H9 (cell line): Measurements from ENCODE around the gene BTBD7. TPM values are rescaled to one million over a fixed set of nuclear protein-coding genes. Genes with fewer than 3 reads are reported as not detected.

Experiments
- DNase-seq: peaks from one replicate; pipeline ENCODE4 v3.0.0-alpha.2; 2017
- H2AFZ ChIP-seq: one replicate; pipeline ENCODE4 v1.6.1; 2013; ENCODE audit warnings: mild to moderate bottlenecking, low read length, control low read depth, moderate library complexity
- H2AK5ac ChIP-seq: 2 replicates; pipeline ENCODE4 v1.6.1; 2013; ENCODE audit warnings: low read length, control low read depth, mixed read lengths; ENCODE audit not compliant: insufficient read length
- H2BK120ac ChIP-seq: one replicate; pipeline ENCODE4 v1.6.1; 2013; ENCODE audit warnings: low read depth, mild to moderate bottlenecking, low read length, control low read depth, inconsistent platforms; ENCODE audit not compliant: poor library complexity, severe bottlenecking
- H2BK12ac ChIP-seq: 2 replicates; pipeline ENCODE4 v1.6.1; 2013; ENCODE audit warnings: low read length, control low read depth, mixed read lengths, low read depth; ENCODE audit not compliant: insufficient read length
- H2BK15ac ChIP-seq: 2 replicates; pipeline ENCODE4 v1.6.1; 2013; ENCODE audit warnings: low read depth, low read length, control low read depth
- H2BK20ac ChIP-seq: one replicate; pipeline ENCODE4 v1.6.1; 2013; ENCODE audit warnings: low read depth, mild to moderate bottlenecking, low read length, control low read depth, inconsistent platforms; ENCODE audit not compliant: poor library complexity, severe bottlenecking
- H2BK5ac ChIP-seq: 2 replicates; pipeline ENCODE4 v1.6.1; 2013; ENCODE audit warnings: low read length, control low read depth, mixed read lengths; ENCODE audit not compliant: insufficient read length
- H3K14ac ChIP-seq: 2 replicates; pipeline ENCODE4 v1.6.1; 2013; ENCODE audit warnings: low read length, control low read depth; ENCODE audit not compliant: insufficient read depth
- H3K18ac ChIP-seq: 2 replicates; pipeline ENCODE4 v1.6.1; 2013; ENCODE audit warnings: low read depth, mild to moderate bottlenecking, mixed read lengths, low read length, control low read depth; ENCODE audit not compliant: insufficient read length
- H3K23ac ChIP-seq: 2 replicates; pipeline ENCODE4 v1.6.1; 2013; ENCODE audit warnings: low read length, control low read depth, mixed read lengths, low read depth; ENCODE audit not compliant: insufficient read length
- H3K23me2 ChIP-seq: 2 replicates; pipeline ENCODE4 v1.6.1; 2013; ENCODE audit warnings: low read depth, mild to moderate bottlenecking, mixed read lengths, low read length, control low read depth; ENCODE audit not compliant: insufficient read length, poor library complexity, severe bottlenecking
- H3K27ac ChIP-seq: 2 replicates; pipeline ENCODE4 v1.5.1; 2013; ENCODE audit warnings: low read length, control low read depth, mixed read lengths, low read depth; ENCODE audit not compliant: insufficient read length
- H3K27me3 ChIP-seq: 2 replicates; pipeline ENCODE4 v1.6.1; 2013; ENCODE audit warnings: low read length, control low read depth, inconsistent platforms; ENCODE audit not compliant: insufficient read depth
- H3K4ac ChIP-seq: 2 replicates; pipeline ENCODE4 v1.6.1; 2013; ENCODE audit warnings: low read depth, mild to moderate bottlenecking, control low read depth, inconsistent platforms, low read length, moderate library complexity
- H3K4me1 ChIP-seq: 2 replicates; pipeline ENCODE4 v1.6.1; 2013; ENCODE audit warnings: low read length, control low read depth, inconsistent platforms; ENCODE audit not compliant: insufficient read depth
- H3K4me2 ChIP-seq: 2 replicates; pipeline ENCODE4 v1.6.1; 2013; ENCODE audit warnings: low read length, control low read depth, mixed read lengths; ENCODE audit not compliant: insufficient read length, insufficient read depth
- H3K56ac ChIP-seq: 2 replicates; pipeline ENCODE4 v1.6.1; 2013; ENCODE audit warnings: low read depth, mild to moderate bottlenecking, mixed read lengths, low read length, control low read depth; ENCODE audit not compliant: insufficient read length
- H3K79me1 ChIP-seq: 2 replicates; pipeline ENCODE4 v1.6.1; 2013; ENCODE audit warnings: low read depth, mild to moderate bottlenecking, moderate library complexity, low read length, control low read depth, inconsistent platforms; ENCODE audit not compliant: insufficient read depth, poor library complexity, severe bottlenecking
- H3K79me2 ChIP-seq: 2 replicates; pipeline ENCODE4 v1.6.1; 2013; ENCODE audit warnings: low read length, control low read depth, inconsistent platforms; ENCODE audit not compliant: insufficient read depth
- H3K9ac ChIP-seq: 2 replicates; pipeline ENCODE4 v1.6.1; 2013; ENCODE audit warnings: low read length, control low read depth, mixed read lengths; ENCODE audit not compliant: insufficient read length; ENCODE audit errors: extremely low read depth
- H3K9me3 ChIP-seq: one replicate; pipeline ENCODE4 v1.6.1; 2013; ENCODE audit warnings: low read depth, low read length, inconsistent platforms; ENCODE audit not compliant: control insufficient read depth
- H3T11ph ChIP-seq: one replicate; pipeline ENCODE4 v1.6.1; 2013; ENCODE audit warnings: mild to moderate bottlenecking, low read length, control low read depth, inconsistent platforms
- H4K20me1 ChIP-seq: one replicate; pipeline ENCODE4 v1.6.1; 2013; ENCODE audit not compliant: control insufficient read depth, insufficient read length, insufficient read depth
- H4K5ac ChIP-seq: 2 replicates; pipeline ENCODE4 v1.6.1; 2013; ENCODE audit warnings: low read depth, mild to moderate bottlenecking, mixed read lengths, low read length, control low read depth; ENCODE audit not compliant: insufficient read length
- H4K8ac ChIP-seq: replicated peaks from 2 replicates; pipeline ENCODE4 v1.6.1; 2013; ENCODE audit warnings: low read length, control low read depth, mixed read lengths, low read depth; ENCODE audit not compliant: insufficient read length
- H4K91ac ChIP-seq: 2 replicates; pipeline ENCODE4 v1.6.1; 2013; ENCODE audit warnings: low read depth, mild to moderate bottlenecking, moderate library complexity, mixed read lengths, low read length, control low read depth; ENCODE audit not compliant: insufficient read length
- H3K27ac Mint-ChIP-seq, 3 experiments: 2 replicates in 2 of 3; 3 replicates in 1 of 3; pipeline ENCODE4 v1.8.0; 2020 to 2021; ENCODE audit warnings: mixed read lengths in 3 of 3, mild to moderate bottlenecking in 1 of 3, moderate library complexity in 1 of 3
- H3K27me3 Mint-ChIP-seq: 2 replicates; pipeline ENCODE4 v1.8.0; 2021; ENCODE audit warnings: low read depth, mild to moderate bottlenecking, moderate library complexity, mixed read lengths
- H3K36me3 Mint-ChIP-seq, 3 experiments: 2 replicates in 2 of 3; 3 replicates in 1 of 3; pipeline ENCODE4 v1.8.0; 2020 to 2021; ENCODE audit warnings: low read depth in 3 of 3, mixed read lengths in 3 of 3; ENCODE audit not compliant: insufficient read depth in 1 of 3
- H3K4me1 Mint-ChIP-seq, 2 experiments: 2 replicates each; pipeline ENCODE4 v1.8.0; 2020; ENCODE audit warnings: mixed read lengths in 2 of 2
- H3K4me3 Mint-ChIP-seq, 2 experiments: 2 replicates in 1 of 2; 3 replicates in 1 of 2; pipeline ENCODE4 v1.8.0; 2020 to 2021; ENCODE audit warnings: mild to moderate bottlenecking in 2 of 2, mixed read lengths in 2 of 2, moderate library complexity in 1 of 2
- H3K9me3 Mint-ChIP-seq, 2 experiments: 2 replicates in 1 of 2; 3 replicates in 1 of 2; pipeline ENCODE4 v1.8.0; 2020; ENCODE audit warnings: mild to moderate bottlenecking in 2 of 2, mixed read lengths in 2 of 2, moderate library complexity in 1 of 2
- WGBS: extraction: QIAGEN DNeasy Blood & Tissue Kit; methylation state at CpG from one replicate; pipeline ENCODE4 v1.1.7; 2013; ENCODE audit warnings: missing lambda C conversion rate, low lambda C conversion rate, mixed read lengths; ENCODE audit not compliant: insufficient read length; ENCODE audit errors: extremely low coverage; 5-methylcytosine and 5-hydroxymethylcytosine counted together
- total RNA-seq: library from RNA; stranded (reverse); gene quantifications from 2 replicates; pipeline ENCODE4 v1.2.1, GENCODE V29; 2021
- TF ChIP-seq, protein P1 (sequence below): fragments of 200-600 bp; sonication (generic); conservative IDR thresholded peaks from 3 replicates; pipeline ENCODE4 v1.8.0; 2021; ENCODE audit warnings: antibody characterized with exemption, mild to moderate bottlenecking

Gene BTBD7
- total RNA-seq, 1 experiment from 2014 or later = 44.1 TPM

DNA sequence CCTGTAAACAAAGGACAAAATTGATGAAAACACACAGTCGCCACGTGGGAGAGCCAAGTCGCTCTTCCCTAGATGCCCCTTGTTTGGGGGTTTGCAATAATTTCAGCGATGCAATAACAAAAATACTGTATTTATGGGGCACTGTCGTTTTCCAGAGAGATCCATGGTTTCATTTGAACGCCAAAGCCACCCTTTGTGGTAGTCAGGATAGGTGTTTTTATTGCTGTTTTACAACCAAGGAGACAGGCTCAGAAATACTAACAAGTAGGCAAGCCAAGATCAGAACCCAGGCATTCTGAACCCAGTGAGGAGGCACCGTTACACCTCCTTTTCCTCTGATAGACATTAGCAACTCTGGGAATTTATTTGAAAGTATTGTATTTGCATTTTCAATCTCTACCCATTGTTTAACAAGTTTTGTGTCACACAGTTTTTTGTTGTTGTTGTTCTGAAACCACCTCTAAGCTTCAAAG lies 831 bp upstream of the BTBD7 start:
- H3T11ph ChIP-seq = no peak overlapping the region
- peaks cover 21% of the 10 kb centered on the region for H3K79me2 ChIP-seq
- H2BK5ac ChIP-seq = no peak overlapping the region
- H3K9me3 ChIP-seq = peaks cover 14% of the 10 kb centered on the region
- H3K9me3 Mint-ChIP-seq = peaks cover 12 to 14% of the 10 kb centered on the region in 2 experiments
- H3K79me1 ChIP-seq = peaks cover 9% of the 10 kb centered on the region
- H3K4ac ChIP-seq = no peak overlapping the region
- H3K4me1 ChIP-seq = 0 out of 2 replicates have a peak, but pooled peaks cover 2% of the 10 kb centered on the region
- H3K18ac ChIP-seq = peak overlapping the region; percentile 8
- no peaks in the 10 kb centered on the region for H3K27me3 Mint-ChIP-seq
- no peak overlapping the region for H3K23ac ChIP-seq
- H2BK120ac ChIP-seq = no peak overlapping the region
- no peak overlapping the region for H3K14ac ChIP-seq
- H3K4me3 Mint-ChIP-seq = peak overlapping the region; percentile 90 to 97
- H2AK5ac ChIP-seq = no peak overlapping the region
- no peak overlapping the region for H2AFZ ChIP-seq
- no peak overlapping the region for H3K56ac ChIP-seq
- H4K20me1 ChIP-seq = no peaks in the 10 kb centered on the region
- H3K4me2 ChIP-seq = peak overlapping the region; percentile 98
- DNase-seq = no peak
- H3K23me2 ChIP-seq = peaks cover 7% of the 10 kb centered on the region
- peaks cover 14 to 30% (median 17%) of the 10 kb centered on the region in 3 experiments for H3K36me3 Mint-ChIP-seq
- no peak overlapping the region for H3K27ac ChIP-seq
- no peaks in the 10 kb centered on the region for H3K27me3 ChIP-seq
- no CpG with 5 or more reads among the region's 7 CpGs for WGBS
- H3K27ac Mint-ChIP-seq = peak overlapping the region in 2 of 3 experiments; percentile 65 to 95; a peak in 4 of 7 replicates
- no peak overlapping the region for H4K91ac ChIP-seq
- H3K4me1 Mint-ChIP-seq = peaks cover 45 to 47% of the 10 kb centered on the region in 2 experiments
- H3K9ac ChIP-seq = peak overlapping the region; percentile 86
- TF ChIP-seq, protein P1, sequence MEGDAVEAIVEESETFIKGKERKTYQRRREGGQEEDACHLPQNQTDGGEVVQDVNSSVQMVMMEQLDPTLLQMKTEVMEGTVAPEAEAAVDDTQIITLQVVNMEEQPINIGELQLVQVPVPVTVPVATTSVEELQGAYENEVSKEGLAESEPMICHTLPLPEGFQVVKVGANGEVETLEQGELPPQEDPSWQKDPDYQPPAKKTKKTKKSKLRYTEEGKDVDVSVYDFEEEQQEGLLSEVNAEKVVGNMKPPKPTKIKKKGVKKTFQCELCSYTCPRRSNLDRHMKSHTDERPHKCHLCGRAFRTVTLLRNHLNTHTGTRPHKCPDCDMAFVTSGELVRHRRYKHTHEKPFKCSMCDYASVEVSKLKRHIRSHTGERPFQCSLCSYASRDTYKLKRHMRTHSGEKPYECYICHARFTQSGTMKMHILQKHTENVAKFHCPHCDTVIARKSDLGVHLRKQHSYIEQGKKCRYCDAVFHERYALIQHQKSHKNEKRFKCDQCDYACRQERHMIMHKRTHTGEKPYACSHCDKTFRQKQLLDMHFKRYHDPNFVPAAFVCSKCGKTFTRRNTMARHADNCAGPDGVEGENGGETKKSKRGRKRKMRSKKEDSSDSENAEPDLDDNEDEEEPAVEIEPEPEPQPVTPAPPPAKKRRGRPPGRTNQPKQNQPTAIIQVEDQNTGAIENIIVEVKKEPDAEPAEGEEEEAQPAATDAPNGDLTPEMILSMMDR = no peak
- peak overlapping the region; percentile 85 for H4K5ac ChIP-seq
- no peak overlapping the region for H2BK20ac ChIP-seq
- H2BK15ac ChIP-seq = no peak overlapping the region
- H4K8ac ChIP-seq = no peak overlapping the region
- no peak overlapping the region for H2BK12ac ChIP-seq
